GM21529 (cell line): Measurements from ENCODE around the gene METTL25B.
"Not testable (repeated sequence)": the region's sequence is repeated elsewhere in the genome, so short reads cannot be mapped to it uniquely, and the experiment has no call there.

Source experiments
- ATAC-seq: cut with Tn5 transposase; IDR thresholded peaks from one replicate; pipeline ENCODE4 v1.9.1; 2021; ENCODE audit not compliant: unreplicated experiment

Gene METTL25B

GRCh38 chr1:156747742-156748669, 19.7 kb downstream of the METTL25B start:
- no peak for ATAC-seq

GRCh38 chr1:156748670-156749418, 20.6 kb downstream of the METTL25B start:
- ATAC-seq = no peak

GRCh38 chr1:156749419-156750118, 21.3 kb downstream of the METTL25B start:
- no peak for ATAC-seq

DNA sequence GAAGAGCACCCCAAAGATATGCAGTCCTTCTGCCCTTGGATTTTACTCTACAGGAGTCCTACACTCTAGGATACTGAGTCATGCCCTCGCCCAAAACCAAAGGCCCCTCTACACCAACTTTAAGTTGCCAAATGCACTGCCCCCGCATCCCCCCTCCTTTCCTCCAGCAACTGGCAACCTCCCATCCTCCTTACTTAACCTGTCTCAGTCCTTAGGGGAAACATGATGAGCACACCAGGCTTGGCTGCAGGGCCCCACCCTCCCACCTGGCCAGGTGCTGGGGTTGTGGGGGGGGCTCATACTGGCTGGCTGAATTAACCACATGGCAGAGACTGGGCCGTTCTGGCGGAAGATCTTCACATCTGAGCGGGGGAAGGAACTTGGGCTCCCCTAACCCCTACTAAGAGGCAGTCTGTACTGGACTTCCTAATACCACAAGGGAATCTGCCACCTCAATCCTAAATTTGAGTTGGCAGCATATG, 22.0 kb downstream of the METTL25B start:
- no peak for ATAC-seq

DNA sequence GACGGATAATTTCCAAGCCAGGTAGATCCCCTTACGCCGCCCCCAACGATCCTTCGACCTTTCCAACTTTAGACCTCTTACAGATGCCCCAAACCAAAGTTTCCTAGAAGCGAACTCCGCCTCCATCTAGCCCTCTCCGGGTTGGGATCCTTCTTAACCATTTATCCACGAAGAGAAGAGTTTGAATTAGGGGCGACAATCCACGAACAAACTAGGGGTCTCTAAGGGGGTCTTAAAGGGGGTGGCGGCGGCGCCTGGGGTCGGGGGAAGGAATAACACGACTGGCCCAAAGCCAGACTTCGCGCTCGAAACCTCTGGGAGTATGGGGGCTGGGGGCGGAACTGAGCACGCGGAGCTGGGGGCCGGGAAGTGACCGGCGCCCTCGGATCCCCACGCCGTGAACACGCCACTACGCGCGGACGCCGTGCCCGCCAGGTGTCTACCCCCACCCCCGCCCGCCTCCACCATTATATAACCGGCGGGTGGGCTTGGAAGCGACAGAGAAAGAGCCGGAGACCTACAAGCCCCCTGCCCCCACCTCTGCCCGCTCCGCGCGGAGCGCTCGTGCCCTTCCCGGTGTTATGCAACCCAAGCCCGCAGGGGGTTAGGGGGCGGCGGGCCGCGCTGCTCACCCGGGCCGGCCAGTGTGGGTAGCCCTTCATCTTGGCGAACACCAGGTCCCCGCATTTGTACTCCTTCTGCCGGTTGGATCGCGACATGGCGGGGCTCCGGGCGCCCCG, 22.6 kb downstream of the METTL25B start:
- ATAC-seq = peak; percentile 13

GRCh38 chr1:156751451-156751756, 23.1 kb downstream of the METTL25B start, which contains the start of gene HDGF:
HDGF (minus strand) TSS chr1:156751675; CDS start chr1:156751429, 246 bp downstream.
- ATAC-seq = no peak

DNA sequence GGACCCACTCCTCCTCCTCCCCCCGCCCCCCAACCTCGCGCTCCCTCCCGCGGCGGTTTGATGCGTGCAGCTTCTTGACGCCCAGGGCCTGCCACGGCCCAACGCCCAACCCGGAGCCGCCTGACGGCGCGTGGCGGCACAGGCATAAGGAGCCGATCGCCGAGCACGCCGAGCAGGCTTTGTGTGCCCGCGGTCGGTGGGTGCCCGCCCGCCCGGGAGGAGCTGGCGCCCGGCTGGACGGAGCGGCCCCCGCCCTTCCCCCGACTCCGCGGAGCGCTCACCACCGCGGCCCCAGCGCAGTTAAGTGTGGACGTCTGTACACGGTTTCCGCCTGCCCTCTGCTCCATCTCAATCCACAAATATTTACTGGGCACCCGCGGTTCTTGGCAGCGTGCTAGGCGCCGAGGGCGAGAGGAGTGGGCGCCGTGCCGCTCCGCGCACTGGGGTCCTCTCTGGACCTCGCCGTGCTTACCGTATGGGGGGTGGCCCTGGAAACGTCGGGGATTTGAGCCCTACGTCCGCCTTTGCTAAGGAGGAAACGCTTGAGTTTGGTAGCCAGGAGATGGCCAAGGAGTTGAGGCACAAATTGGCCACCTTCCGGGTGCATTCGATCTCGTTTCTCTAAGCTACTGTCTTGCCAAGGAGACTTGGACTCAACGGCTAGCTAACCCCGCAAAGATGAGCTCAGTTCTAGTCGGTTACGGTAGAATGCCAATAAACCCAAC, 23.6 kb downstream of the METTL25B start:
- peak; percentile 59 for ATAC-seq

DNA sequence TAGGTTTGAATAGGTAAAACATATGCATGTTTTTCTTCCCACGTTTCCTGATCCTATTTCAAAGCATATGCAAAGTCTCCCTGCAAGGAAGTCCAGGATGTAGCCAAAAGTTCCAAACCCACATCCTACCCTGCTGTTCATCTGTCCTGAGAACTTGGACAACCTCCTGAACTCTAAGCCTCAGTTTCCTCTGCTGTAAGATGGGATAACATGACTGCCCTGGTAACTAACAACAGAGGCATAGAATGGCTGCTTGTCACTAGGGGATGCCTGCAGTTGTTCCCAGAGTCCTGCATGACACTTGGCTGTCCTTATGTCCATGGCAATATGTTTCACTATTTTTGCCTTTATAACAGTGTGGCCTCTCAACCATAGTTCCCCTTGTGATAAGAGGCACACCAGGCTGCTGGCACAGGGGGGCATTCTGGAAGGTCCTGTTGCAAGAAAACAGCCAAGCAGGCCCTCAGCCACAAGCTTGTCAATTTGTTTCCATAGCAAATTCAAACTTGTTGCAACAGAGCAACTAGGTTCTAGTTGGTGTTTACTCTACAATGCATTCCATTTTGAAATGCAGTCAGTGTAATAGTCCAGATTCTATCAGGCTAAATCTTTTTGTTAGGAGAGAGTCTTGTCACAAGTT, 24.7 kb downstream of the METTL25B start:
- ATAC-seq = no peak

GRCh38 chr1:156754219-156754618, 25.9 kb downstream of the METTL25B start:
- ATAC-seq = no peak

DNA sequence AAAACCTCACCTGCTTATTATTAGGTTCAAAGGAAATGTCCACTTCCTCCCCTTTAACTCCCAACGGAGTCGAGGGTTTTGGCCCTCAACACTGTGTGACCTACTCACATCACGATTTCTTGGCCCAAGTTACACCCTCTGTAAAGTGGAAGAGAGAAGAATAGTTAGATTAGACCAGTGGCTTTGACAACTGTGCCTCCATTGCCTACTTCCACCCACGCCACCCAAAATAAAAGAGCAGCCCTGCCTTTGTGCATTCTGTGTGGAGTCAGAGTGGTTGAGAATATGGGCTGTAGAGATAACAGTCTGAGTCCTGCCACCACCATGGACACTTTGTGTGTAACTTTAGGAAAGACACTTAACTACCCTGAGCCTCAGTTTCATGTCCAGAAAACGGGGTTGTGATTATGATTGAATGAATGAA, 27.3 kb downstream of the METTL25B start:
- ATAC-seq = no peak

- ATAC-seq = no peak
Observed at GRCh38 chr1:156756355-156756754, 28.1 kb downstream of the METTL25B start.

DNA sequence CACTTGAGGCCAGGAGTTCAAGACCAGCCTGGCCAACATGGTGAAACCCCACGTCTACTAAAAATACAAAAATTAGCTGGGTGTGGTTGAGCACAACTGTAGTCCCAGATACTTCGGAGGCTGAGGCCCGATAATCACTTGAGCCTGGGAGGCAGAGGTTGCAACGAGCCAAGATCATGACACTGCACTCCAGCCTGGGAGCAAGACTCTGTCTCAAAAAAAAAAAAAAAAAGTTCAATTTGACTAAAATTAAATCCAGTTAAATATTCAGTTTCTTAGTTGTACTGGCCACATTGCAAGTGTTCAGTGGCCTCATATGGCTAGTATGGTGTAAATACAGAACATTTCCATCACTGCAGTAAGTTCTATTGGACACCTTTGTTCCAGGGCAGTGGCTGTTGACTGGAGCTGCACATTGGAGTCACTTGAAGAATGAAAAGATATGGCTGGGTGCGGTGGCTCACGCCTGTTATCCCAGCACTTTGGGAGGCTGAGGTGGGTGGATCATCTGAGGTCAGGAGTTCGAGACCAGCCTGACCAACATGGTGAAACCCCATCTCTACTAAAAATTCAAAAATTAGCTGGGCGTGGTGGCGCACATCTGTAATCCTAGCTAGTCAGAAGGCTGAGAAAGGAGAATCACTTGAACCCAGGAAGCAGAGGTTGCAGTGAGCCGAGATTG, 29.4 kb downstream of the METTL25B start:
- not testable (repeated sequence) for ATAC-seq

- no peak for ATAC-seq
Observed at GRCh38 chr1:156760092-156760795, 32.0 kb downstream of the METTL25B start.

DNA sequence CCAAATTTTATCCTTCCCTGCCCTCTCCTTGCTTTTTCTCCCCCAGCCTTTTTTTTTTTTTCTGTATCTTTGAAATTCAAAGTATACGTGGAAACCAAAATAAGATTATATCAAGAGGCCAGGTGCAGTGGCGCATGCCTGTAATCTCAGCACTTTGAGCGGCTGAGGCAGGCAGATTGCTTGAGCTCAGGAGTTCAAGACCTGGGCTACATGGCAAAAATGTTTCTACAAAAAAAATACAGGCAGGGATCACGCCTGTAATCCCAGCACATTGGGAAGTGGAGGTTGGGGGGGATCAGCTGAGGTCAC, 32.5 kb downstream of the METTL25B start:
- ATAC-seq = no peak

DNA sequence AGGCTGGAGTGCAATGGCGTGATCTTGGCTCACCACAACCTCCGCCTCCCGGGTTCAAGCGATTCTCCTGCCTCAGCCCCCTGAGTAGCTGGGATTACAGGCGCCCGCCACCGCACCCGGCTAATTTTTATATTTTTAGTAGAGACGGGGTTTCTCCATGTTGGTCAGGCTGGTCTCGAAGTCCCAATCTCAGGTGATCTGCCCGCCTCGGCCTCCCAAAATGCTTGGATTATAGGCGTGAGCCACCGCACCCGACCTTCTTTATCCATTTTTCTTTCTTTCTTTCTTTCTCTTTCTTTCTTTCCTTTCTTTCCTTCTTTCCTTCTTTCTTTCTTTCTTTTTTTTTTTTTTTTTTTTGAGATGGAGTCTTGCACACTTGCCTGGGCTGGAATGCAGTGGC, 36.9 kb downstream of the METTL25B start:
- ATAC-seq = not testable (repeated sequence)

DNA sequence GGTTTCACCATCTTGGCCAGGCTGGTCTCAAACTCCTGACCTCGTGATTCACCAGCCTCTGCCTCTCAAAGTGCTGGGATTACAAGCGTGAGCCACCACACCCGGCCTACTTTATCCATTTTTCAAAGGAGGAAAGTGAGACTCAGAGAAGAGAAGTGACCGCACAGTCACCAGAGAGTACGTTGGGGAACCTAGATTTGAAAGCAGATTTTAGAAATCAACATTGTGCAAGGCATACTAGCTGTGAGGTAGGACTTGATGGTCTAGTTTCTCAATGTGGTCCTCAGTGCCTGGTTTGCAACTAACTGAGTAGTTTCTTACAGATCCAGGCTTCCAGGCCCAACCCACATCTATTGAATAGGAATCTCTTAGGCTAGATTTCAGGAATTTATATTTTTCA, 37.4 kb downstream of the METTL25B start:
- ATAC-seq = no peak

DNA sequence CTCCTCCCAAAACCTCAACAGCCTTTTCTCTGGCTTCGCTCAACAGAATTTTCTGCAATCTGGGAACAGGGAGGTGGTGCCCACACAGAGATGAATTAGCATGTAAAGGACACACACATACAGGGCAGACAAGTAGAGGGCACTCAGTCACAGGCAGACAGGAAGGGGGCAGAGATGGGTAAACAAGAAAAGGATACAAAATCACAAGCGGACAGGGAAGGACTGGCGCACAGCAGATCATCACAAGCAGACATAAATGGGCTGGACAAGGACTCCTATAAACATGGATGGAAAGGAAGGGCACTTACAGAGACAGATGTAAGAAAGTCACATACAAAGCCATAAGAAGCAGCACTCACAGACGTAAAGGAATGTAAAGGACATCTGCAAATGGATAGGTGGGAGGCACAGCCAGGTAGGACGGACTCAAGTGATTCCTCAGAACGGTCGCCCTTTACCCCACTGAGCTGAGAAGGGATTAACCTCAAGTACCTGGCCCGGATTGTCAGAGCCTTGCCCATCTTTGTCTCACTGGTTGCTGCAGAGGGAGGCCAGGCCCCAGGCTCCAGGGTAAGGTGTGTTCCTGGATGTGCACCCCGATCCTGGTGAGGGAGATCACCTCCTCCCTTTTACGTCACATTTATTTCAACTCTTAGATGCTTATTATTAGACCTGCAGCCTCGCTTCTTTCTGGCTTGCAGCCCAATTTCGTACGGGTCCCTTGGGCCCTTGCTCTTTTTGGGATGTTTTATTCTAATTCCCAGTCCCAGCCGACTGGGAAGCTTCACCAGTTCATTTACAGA, 38.2 kb downstream of the METTL25B start:
- peak; percentile 15 for ATAC-seq
